Measurements from ENCODE around the gene SARDH.
"Not testable (repeated sequence)": the region's sequence is repeated elsewhere in the genome, so short reads cannot be mapped to it uniquely, and the experiment has no call there.

The SARDH gene

DNA sequence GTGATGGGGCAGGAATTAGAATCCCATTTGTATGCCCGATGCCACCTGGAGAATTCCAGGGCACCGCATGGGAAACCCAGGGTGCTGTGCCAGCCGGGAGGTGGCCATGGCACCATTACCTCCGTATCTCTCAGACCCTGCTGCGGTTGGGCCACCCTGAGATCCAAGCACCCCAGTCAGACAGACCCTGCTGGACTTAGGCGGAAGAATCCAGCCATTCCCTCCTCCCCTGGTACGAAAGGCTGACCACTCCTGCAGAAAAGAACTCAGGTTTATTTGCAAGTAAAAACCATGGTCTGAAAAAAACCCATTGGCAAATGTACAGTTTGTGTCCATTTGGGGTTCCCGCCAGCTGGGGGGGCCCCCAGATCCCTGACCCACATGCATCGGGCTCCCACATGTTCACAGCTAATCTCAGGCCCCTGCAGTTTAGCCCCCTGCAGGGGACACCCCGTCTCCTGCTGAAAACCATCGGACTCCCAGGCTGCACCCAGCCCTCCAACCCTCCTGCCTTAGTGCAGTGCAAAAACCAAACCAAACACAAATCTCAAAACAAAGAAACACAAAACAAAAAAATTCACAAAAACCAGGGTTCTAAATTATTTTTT, 23.6 kb upstream of the SARDH start:
- no peak for FAIRE-seq

DNA sequence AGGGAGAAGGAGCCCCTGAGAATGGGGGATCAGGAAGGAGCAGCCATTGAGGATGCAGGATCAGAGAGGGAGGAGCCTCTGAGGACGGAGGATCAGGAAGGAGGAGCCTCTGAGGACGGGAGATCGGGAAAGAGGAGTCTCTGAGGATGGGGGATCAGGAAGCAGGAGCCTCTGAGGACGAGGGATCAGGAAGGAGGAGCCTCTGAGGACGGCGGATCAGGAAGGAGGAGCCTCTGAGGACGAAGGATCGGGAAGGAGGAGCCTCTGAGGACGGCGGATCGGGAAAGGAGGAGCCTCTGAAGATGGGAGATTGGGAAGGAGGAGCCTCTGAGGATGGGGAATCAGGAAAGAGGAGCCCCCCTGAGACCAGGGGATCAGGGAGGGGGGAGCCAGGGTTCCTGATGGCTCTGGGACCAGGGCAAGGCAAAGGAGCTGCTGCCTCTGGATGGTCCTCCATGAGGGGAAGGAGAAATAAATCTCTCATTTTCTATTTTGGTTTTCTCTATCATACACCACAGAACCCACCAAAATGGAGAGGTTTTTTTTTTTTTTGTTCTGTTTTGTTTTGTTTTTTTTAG, 22.6 kb upstream of the SARDH start:
- no peak for DNase-seq (ENCODE audit: low spot score)
- FAIRE-seq = no peak

More for the DNA sequence above, 23.6 kb upstream of the SARDH start:
- DNase-seq (ENCODE audit: low spot score) = no peak

GRCh38 chr9:133759946-133760345, 21.8 kb upstream of the SARDH start:
- DNase-seq (ENCODE audit: low spot score) (no peak), FAIRE-seq (no peak)

GRCh38 chr9:133759146-133759900, 21.2 kb upstream of the SARDH start:
- DNase-seq (ENCODE audit: low spot score) (no peak), FAIRE-seq (no peak)

DNA sequence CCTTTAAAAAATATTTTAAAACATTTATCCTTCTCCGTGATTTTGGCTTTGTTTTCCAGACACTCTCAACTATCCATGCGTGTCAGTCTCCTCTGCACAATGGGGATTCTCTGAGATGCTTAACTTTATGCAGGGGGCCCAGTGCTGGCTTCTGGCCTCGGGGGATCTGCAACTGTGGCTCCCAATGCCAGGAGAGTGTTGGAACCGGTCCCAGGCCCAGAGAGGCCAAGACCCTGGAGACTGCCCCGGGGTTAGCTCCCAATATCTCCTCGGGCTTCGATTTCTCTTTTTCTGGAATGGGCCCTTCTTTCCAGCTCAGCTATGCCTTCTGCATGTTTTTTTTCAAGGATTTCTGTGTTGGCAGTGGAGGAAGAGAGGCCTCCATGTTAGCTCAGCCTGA, 20.1 kb upstream of the SARDH start:
- DNase-seq (ENCODE audit: low spot score) (no peak), FAIRE-seq (no peak)

DNA sequence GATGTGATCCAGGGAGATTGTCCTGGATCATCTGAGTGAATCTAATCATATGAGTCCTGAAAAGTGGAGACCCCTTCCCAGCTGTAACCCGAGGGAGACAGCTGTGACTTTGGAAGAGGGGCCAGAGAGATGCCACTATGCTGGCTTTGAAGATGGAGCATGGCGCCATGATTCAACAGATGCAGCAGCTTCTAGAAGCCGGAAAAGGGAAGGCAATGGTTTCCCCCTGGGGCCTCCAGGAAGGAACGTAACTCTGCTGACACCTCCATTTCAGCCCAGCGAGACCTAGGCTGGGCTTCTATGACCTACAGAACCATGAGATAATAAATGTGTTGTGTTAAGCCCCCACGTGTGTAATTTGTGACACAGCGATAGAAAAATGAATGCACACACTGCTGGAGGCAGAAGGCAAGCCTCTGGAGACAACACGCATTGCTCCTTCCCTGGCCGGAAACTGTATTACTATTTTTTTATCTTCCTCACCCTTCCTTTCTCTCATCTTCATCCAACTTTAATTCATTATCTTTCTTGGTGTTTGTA, 16.6 kb upstream of the SARDH start:
- no peak for FAIRE-seq

DNA sequence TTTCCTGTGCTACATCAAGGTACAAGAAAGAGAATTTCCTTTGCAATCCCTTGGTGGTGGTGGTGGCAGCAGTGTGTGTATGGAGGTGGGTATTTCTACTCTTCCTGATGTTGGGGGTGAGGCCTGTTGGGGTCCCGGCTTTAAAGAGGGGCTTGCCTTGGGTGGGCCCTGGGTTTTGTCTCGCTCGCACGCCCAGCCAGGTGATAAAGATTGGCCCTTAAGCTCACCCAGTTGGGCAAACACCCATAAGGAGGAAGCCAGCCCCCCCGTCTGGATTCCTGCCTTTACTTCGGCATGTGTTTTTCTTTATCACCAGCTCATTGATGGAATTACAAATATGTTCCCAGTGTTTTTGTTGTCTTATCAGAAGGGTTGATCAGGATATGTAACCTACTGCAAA, 16.0 kb upstream of the SARDH start:
- no peak for DNase-seq (ENCODE audit: low spot score)
- FAIRE-seq = no peak

More for the DNA sequence above, 16.6 kb upstream of the SARDH start:
- DNase-seq (ENCODE audit: low spot score) = no peak

DNA sequence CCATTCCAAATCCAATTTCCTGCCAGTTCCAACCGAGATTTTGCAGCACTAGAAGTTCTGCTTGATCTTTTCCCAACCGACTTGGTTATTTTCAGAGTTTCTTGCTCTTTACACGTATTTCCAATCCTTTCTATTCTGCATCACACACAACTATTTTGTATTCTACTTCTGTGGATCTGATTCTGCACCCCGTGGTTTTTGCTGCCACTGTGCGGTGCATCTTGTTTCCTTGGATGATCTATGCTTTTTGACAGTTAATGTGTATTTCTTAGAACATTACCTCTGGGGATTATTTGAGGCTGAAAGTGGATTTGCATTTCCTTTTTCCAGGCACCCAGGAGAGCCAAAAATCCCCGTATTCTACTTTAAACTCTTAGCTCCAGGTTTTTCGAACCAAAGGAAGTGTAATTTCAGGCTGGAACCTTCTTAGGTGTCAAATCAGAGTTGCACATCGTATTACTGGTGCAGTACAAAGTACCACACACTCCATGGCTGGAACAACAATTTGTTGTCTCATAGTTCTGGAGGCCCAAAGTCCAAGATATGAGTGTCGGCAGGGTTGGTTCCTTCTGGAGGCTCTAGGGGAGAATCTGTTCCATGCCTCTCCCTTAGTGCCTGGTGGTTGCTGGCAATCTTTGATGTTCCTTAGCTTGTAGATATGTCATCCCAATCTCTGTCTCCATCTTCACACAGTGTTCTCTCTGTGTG, 14.7 kb upstream of the SARDH start:
- DNase-seq (ENCODE audit: low spot score) (no peak), FAIRE-seq (no peak)

DNA sequence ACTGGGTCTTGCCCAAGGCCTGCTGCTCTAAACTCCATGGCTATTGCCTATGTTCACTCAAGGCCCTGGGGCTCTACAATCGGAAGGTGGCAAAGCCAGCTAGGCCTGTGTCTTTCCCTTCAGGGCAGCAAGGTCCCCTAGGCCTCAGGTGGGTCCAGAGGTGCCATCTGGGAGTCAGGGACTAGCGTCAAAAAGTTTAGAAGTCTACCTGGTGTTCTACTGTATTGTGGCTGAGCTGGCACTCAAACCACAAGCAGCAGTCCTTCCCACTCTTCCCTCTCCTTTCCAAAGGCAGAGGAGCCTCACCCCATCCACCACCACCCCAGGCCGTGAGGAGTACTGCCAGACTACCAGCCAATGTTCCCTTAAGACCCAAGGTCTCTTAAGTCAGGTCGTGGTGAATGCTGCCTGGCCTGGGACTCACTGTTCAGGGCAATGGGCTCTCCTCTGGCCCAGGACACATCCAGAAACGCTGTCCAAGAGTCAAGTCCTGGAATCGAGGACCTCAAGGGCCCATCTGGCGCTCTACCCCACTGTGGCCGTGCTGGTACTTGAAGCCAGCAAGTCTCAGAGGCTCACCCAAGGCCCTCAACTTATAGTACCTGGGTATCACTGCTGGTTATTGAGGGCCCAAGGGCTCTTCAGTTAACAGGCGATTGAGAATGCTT, 13.0 kb upstream of the SARDH start:
- no peak for FAIRE-seq

DNA sequence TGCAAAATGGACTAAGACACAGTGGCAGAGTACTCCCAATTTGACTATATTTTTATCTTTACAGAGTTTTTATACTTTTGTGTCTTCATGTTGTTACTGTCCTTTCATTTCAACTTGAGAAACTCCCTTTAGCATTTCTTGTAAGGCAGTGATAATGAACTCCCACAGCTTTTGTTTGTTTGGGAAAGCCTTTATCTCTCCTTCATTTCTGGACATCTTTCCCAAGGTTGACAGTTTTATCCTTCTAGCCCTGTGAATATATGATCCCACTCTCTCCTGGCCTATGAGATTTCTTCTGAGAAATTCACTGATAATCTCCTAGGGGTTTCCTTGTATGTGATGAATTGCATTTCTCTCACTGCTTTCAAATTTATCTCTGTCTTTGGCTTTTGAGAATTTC, 9.2 kb upstream of the SARDH start:
- FAIRE-seq = no peak
- no peak for DNase-seq (ENCODE audit: low spot score)

More for the DNA sequence above, 13.0 kb upstream of the SARDH start:
- DNase-seq (ENCODE audit: low spot score) = no peak

- DNase-seq (ENCODE audit: low spot score); FAIRE-seq: not testable (repeated sequence)
Measured at GRCh38 chr9:133744528-133744927, 6.4 kb upstream of the SARDH start.

- FAIRE-seq = peak; percentile 42
- peak; percentile 78 for DNase-seq (ENCODE audit: low spot score)
Measured at GRCh38 chr9:133742849-133743444, 4.8 kb upstream of the SARDH start.

DNA sequence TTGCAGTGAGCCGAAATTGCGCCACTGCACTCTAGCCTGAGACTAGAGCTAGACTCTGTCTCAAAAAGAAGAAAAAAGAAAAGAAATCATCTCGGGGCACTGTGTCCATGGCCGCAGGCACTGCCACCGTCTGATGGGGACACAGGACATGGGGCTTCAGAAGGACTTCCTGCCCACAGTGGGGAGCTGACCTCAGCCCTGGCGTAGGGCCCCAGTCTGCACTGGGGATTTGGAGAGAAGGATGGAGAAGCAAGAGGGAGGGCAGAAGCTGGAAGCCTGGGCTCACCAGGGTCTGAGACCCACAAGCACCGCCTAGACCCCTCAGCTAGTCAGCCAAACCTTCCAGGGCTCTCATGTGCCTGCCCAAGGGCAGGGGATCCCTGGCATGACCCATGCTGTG, 4.1 kb upstream of the SARDH start:
- DNase-seq (ENCODE audit: low spot score) (no peak), FAIRE-seq (no peak)

DNA sequence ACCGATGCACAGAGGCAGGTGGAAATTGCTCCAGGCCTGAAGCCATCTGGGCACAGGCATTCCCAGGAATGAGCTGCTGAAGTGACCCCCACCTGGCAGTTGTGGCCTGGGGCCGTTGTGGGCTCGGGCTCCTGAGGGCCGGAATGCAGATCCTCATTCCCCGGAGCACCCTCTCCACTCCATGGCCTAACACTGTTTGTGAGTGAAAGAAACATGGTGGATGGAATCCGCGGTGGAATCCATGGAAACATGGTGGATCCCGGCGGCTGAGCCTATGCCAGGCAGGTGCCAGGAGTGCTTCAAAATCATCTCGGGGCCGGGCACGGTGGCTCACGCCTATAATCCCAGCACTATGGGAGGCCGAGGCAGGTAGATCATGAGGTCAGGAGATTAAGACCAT, 3.6 kb upstream of the SARDH start:
- DNase-seq (ENCODE audit: low spot score) = no peak
- FAIRE-seq = no peak

DNA sequence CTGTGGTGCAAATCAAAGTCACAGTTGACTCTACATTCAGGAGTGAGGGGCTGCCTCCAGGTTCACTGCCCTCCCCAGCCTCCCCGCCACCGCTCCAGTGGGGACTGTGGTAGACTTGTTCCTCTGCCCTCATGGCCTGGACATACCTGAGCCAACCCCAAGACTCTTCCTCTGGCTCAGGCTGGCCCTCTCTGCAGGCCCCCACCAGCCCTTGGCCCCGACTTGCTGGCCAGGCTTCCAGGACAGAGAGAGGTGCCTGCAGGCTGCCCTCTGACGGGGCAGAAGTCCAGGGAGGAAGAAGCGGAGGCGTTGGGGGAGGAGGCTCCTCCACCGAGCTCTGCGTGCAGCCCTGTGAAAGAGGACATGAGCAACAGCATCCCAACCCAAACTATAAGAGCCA, 2.8 kb upstream of the SARDH start:
- DNase-seq (ENCODE audit: low spot score) = no peak
- no peak for FAIRE-seq

DNA sequence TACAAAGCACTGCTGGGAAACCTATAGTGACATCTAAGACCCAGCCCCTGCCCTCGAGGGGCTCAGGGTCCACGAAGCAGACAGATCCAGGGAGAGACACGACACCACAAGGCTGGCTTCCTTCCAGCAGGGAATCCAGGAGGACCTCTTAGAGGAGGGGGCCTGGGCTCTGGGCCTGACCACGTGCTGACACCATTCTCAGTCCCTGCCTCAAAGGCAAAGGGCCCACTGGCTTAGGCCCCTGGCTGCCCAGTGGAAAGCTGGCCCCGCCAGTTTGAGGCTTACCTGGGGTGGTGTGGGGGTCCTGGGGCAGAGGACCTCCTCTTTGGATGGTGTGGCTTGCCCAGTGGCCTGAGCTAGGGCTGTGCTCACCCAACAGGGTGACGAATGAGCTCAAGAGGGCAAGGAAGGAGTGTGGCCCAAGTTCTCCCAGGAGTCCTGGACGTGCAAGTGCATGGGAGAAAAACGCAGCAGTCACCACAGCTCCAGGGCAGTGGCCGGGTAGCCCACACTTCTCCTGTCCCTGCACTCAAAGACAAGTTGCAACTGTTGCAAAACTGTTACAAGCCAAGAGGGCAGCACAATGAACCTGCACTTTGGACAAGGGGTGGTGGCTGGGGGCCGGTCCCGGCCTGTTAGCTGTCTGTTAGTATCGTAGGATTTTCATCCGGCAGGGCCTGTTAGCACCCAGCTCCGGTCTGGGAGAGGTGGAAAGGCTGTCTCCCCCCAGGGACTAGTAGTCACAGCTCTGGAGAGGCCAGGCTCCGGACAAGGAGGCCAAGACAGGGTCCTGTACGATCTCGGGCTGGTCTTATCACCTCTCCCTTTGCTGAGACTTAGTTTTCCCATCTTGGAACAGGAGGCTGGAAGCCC, 1.5 kb upstream of the SARDH start:
- no peak for DNase-seq (ENCODE audit: low spot score)
- FAIRE-seq = no peak

GRCh38 chr9:133738640-133739225, 581 bp upstream of the SARDH start:
- FAIRE-seq (no peak), DNase-seq (ENCODE audit: low spot score) (no peak)

- DNase-seq (ENCODE audit: low spot score) (no peak), FAIRE-seq (no peak)
Measured at GRCh38 chr9:133737071-133737773, 930 bp downstream of the SARDH start.

DNA sequence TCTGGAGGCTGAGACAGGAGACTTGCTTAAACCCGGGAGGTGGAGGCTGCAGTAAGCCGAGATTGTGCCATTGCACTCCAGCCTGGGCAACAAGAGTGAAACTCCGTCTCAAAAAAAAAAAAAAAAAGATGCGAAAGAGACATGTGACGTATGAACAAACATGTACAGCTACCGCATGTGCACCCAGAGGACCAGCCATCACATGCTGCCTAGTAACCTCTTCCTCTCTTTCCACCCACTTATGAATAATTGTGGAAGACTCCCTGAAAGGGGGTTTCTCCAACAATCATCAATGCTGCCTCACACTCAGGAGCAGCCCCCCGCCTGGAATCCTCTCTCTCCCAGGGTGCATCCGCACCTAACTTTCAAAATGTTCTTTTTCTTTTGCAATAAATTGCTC, 2.2 kb downstream of the SARDH start:
- FAIRE-seq (no peak), DNase-seq (ENCODE audit: low spot score) (no peak)
